Vagina (tissue), 2 donors: ENCODE measurements around the gene ALOX15B. TPM values are rescaled to one million over a fixed set of nuclear protein-coding genes. Genes with fewer than 3 reads are reported as not detected.
"Not testable (repeated sequence)": the region's sequence is repeated elsewhere in the genome, so short reads cannot be mapped to it uniquely, and the experiment has no call there.

Experiments used
- DNase-seq, 2 donors: peaks; one replicate each; pipeline ENCODE4 v3.0.0-alpha.2; 2017; ENCODE audit errors: extremely low spot score in 2 of 2
- H3K27ac ChIP-seq: fragments of 200-600 bp; sonication (generic); one replicate; pipeline ENCODE4 v1.5.1; 2019
- H3K27me3 ChIP-seq: fragments of 200-600 bp; sonication (generic); one replicate; pipeline ENCODE4 v1.5.1; 2019
- H3K36me3 ChIP-seq, 2 donors: fragments of 200-600 bp; sonication (generic); one replicate each; pipeline ENCODE4 v1.5.1; 2017 to 2019
- H3K4me1 ChIP-seq: fragments of 200-600 bp; sonication (generic); one replicate; pipeline ENCODE4 v1.5.1; 2019
- H3K4me3 ChIP-seq, 2 donors: fragments of 200-600 bp; sonication (generic); 1 replicate in 1 of 2; 2 replicates in 1 of 2; pipeline ENCODE4 v1.5.1; 2016 to 2019
- H3K9me3 ChIP-seq: fragments of 200-600 bp; sonication (generic); one replicate; pipeline ENCODE4 v1.5.1; 2019
- POLR2A ChIP-seq, 2 donors: fragments of 450-650 bp; IDR thresholded peaks; one replicate each; pipeline ENCODE4 v1.6.1; 2017; ENCODE audit warnings: antibody characterized with exemption in 2 of 2, mild to moderate bottlenecking in 2 of 2, moderate library complexity in 2 of 2
- POLR2AphosphoS5 ChIP-seq, 2 donors: sonication (generic); formaldehyde crosslinking; IDR thresholded peaks; one replicate each; pipeline ENCODE4 v1.9.0; 2017; ENCODE audit warnings: antibody characterized with exemption in 2 of 2, mild to moderate bottlenecking in 2 of 2, low read depth in 1 of 2; ENCODE audit not compliant: insufficient read depth in 1 of 2
- intact Hi-C: fragments of 100-400 bp; cut with DNase I; formaldehyde crosslinking; loops from one replicate; pipeline ENCODE4 v1.15.1; 2023
- total RNA-seq: library from RNA; depleted of rRNA; stranded (reverse); fragments of >200 nt; gene quantifications from one replicate; pipeline ENCODE4 v1.2.3, GENCODE V29; 2016
- TF ChIP-seq, protein P1 (sequence below), 3 experiments: fragments of 450-650 bp in 2 of 3; fragments of 200-600 bp in 1 of 3; sonication (generic) in 1 of 3; IDR thresholded peaks; one replicate each; pipeline ENCODE4 v1.5.1; 2017 to 2019; ENCODE audit warnings: antibody characterized with exemption in 3 of 3, mild to moderate bottlenecking in 2 of 3, moderate library complexity in 2 of 3

The ALOX15B gene
- total RNA-seq, 1 donor from 2014 or later: 28.7 TPM

DNA sequence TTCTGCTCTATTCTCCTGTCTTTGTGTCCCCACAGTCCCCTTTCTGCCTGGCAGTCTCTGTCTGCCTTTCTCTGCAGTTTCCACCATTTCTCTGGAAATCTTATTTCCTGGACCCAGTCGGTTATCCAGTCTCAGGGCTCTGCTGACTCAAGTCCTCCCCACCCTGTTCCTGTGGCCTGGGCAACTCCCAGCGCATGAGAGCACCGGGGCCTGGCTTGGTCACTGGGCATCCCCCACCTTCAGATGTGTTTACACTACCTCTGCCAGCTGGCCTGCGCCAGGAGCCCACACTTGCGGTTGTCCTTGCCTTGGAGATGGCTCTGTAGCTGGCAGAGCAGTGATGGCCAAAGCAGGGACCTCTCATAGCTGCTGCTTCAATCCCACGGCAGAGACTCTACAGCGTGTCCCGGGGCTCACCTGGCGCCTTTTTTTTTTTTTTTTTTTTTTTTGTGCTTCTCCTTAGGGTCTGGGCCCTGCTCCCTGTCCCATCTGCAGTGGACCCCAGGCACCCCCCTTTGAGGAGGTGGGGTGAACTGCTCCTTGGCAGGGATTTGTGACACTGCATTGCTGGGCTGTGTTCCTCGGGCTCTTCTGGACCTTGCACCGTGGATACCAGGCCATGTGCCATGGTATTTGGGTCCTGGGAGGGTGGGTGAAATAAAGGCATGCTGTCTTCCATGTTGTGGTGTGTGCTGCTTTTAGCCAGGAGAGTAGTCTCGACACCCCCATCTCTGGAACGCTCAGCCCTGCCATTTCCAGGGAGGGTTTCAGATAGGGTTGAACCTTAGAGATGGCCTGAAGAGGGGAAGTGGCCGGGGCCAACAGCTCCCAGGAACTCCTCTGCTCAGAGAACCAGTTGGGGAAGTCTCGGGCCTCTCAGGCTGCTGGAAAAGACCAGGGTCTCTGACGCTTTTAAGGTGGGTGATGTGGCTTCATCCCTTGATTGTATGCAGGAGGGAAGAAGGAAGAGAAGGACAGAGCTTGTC, 18.9 kb upstream of the ALOX15B start:
- TF ChIP-seq POLR2A (IDR thresholded peaks at IDR 0.05) (no peak), POLR2AphosphoS5 (IDR thresholded peaks at IDR 0.05; ENCODE audit: insufficient read depth in 1 of 2, low read depth in 1 of 2) (no peak)
- TF ChIP-seq, protein P1, sequence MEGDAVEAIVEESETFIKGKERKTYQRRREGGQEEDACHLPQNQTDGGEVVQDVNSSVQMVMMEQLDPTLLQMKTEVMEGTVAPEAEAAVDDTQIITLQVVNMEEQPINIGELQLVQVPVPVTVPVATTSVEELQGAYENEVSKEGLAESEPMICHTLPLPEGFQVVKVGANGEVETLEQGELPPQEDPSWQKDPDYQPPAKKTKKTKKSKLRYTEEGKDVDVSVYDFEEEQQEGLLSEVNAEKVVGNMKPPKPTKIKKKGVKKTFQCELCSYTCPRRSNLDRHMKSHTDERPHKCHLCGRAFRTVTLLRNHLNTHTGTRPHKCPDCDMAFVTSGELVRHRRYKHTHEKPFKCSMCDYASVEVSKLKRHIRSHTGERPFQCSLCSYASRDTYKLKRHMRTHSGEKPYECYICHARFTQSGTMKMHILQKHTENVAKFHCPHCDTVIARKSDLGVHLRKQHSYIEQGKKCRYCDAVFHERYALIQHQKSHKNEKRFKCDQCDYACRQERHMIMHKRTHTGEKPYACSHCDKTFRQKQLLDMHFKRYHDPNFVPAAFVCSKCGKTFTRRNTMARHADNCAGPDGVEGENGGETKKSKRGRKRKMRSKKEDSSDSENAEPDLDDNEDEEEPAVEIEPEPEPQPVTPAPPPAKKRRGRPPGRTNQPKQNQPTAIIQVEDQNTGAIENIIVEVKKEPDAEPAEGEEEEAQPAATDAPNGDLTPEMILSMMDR (IDR thresholded peaks at IDR 0.05): no peak
- Histone ChIP-seq H3K4me3 (no peak overlapping the region), H3K27me3 (no peaks in the 10 kb centered on the region), H3K9me3 (no peaks in the 10 kb centered on the region), H3K4me1 (peaks cover 36% of the 10 kb centered on the region), H3K36me3 (no peaks in the 10 kb centered on the region), H3K27ac (no peak overlapping the region)
- DNase-seq: peak in 1 of 2 donors; percentile 77
- intact Hi-C loops: no loop called here

DNA sequence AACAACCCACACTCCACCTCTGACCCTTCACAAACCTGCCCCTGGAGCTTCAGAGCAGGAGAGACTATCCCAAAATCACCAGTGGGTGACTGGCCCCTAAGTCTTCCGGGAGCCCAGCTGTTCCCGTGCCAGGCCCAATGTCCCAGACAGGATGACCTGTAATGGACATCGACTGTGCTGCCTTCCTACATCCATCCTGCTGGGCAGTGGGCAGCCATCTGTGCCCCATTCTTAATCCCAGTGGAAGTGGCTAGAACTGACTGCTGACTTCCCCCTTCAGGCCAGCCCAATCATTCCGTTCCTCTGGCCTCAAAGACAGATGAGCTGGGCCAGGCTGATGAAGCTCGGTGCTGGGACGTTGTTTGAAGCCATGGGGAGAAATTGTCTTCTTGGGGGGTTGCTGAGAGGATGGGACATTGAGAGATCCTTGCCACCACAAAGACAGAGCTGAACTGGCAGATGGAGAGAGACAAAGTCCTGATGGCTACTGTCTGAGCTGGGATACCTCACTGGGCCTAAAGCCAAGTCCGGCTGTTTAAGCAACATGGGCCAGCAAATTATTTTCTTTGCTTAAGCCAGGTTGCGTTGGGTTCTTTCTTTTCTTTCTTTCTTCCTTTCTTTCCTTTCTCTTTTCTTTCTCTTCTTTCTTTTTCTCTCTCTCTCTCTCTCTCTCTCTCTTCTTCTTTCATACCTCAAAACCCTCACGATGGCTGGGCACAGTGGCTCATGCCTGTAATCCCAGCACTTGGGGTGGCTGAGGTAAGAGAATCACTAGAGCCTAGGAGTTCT, 17.9 kb upstream of the ALOX15B start:
- Histone ChIP-seq H3K4me3 (no peak overlapping the region), H3K9me3 (no peaks in the 10 kb centered on the region), H3K27ac (no peak overlapping the region), H3K27me3 (no peaks in the 10 kb centered on the region), H3K4me1 (peaks cover 32% of the 10 kb centered on the region), H3K36me3 (no peaks in the 10 kb centered on the region)
- no peak for DNase-seq
- intact Hi-C loops: no loop called here
- TF ChIP-seq POLR2A (IDR thresholded peaks at IDR 0.05) (no peak), POLR2AphosphoS5 (IDR thresholded peaks at IDR 0.05; ENCODE audit: insufficient read depth in 1 of 2, low read depth in 1 of 2) (no peak)
- TF ChIP-seq, protein P1 (IDR thresholded peaks at IDR 0.05): no peak

GRCh38 chr17:8021565-8022359, 17.1 kb upstream of the ALOX15B start:
- DNase-seq: peak in 1 of 2 donors; percentile 91
- Histone ChIP-seq H3K36me3 (no peaks in the 10 kb centered on the region), H3K27me3 (no peaks in the 10 kb centered on the region), H3K4me3 (no peak overlapping the region), H3K4me1 (peaks cover 24% of the 10 kb centered on the region), H3K9me3 (no peaks in the 10 kb centered on the region), H3K27ac (no peak overlapping the region)
- TF ChIP-seq, protein P1 (IDR thresholded peaks at IDR 0.05): no peak
- no peak for TF ChIP-seq POLR2A (IDR thresholded peaks at IDR 0.05)
- no peak for TF ChIP-seq POLR2AphosphoS5 (IDR thresholded peaks at IDR 0.05; ENCODE audit: insufficient read depth in 1 of 2, low read depth in 1 of 2)
- intact Hi-C loops: no loop called here

DNA sequence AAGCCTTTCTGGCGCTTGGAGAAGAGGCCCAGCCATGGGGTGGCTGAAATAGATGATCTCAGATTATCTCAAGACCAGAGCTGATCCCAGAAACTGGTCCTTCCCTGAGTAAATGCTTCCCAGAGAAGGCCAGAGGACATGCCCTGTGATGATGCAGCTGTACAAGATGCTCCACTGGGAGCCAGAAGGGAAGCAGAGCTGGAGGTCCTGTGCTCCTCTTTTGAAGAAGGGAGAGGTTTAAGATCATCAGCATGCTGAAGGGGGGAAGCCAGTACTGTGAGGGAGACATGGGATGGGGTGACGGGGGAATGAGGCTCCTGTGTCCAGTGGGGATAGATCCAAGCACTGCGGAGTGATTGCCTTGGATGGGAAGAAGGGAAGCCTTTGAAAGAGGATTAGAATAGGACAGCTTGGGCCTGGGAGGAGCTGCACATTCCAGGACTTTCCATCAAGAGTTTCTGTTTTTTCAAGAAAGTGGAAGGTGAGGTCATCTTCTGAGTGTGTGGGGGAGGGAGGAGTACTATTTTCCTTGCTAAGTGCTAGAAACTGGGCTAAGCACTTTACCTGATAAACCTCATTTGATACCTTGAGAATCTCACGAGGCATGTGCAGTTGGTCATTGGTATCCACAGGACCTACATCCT, 16.4 kb upstream of the ALOX15B start:
- no peak for DNase-seq
- H3K27ac ChIP-seq: no peak overlapping the region
- intact Hi-C loops: no loop called here
- no peaks in the 10 kb centered on the region for H3K9me3 ChIP-seq
- no peak overlapping the region for H3K4me3 ChIP-seq
- H3K36me3 ChIP-seq: no peaks in the 10 kb centered on the region
- H3K4me1 ChIP-seq: peaks cover 18% of the 10 kb centered on the region
- TF ChIP-seq, protein P1 (IDR thresholded peaks at IDR 0.05): no peak
- TF ChIP-seq POLR2AphosphoS5 (IDR thresholded peaks at IDR 0.05; ENCODE audit: insufficient read depth in 1 of 2, low read depth in 1 of 2) (no peak), POLR2A (IDR thresholded peaks at IDR 0.05) (no peak)
- no peaks in the 10 kb centered on the region for H3K27me3 ChIP-seq

DNA sequence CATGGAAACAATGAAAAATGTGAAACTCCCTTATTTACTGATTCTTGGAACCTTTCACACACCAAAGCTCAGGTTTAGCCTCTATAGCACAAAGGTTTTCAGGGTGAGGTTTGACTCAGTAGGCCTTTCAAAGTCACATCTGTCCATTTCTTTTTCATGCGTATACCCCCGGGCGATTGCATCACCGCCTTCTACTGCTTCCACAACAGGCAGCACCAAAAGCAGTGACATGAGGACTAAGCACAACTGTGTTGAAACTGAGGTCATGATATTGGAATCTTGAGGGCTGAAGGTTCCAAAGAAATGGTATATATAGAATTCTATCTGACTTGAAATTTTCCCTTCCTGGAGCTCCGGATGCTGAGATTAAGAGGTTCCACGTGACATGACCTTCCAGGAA, 14.7 kb upstream of the ALOX15B start:
- peaks cover 11% of the 10 kb centered on the region for H3K4me1 ChIP-seq
- H3K27me3 ChIP-seq, intact Hi-C loops, H3K27ac ChIP-seq, DNase-seq, H3K36me3 ChIP-seq, H3K9me3 ChIP-seq, H3K4me3 ChIP-seq: not testable (repeated sequence)
